Nephron progenitor cell (in vitro differentiated cells): Measurements from ENCODE around the gene UTRN.
A peak's percentile ranks its signal among the peaks of the same experiment; 100 is the strongest.

Source experiments
- DNase-seq: peaks from one replicate; pipeline ENCODE4 v3.0.0; 2021
- H3K27ac Mint-ChIP-seq: 2 replicates; pipeline ENCODE4 v1.8.0; 2021; ENCODE audit warnings: mild to moderate bottlenecking, moderate library complexity, mixed read lengths
- H3K27me3 Mint-ChIP-seq: 2 replicates; pipeline ENCODE4 v1.8.0; 2021; ENCODE audit warnings: mild to moderate bottlenecking, low read depth, mixed read lengths; ENCODE audit not compliant: poor library complexity
- H3K36me3 Mint-ChIP-seq: 2 replicates; pipeline ENCODE4 v1.8.0; 2021; ENCODE audit warnings: low read depth, mixed read lengths
- H3K4me1 Mint-ChIP-seq: 2 replicates; pipeline ENCODE4 v1.8.0; 2021; ENCODE audit warnings: mixed read lengths
- H3K4me3 Mint-ChIP-seq: 2 replicates; pipeline ENCODE4 v1.8.0; 2021; ENCODE audit warnings: mild to moderate bottlenecking, moderate library complexity, mixed read lengths
- H3K9me3 Mint-ChIP-seq: 2 replicates; pipeline ENCODE4 v1.8.0; 2021; ENCODE audit warnings: mild to moderate bottlenecking, moderate library complexity, mixed read lengths
- CTCF ChIP-seq: fragments of 200-600 bp; sonication (generic); IDR thresholded peaks from 2 replicates; pipeline ENCODE4 v1.5.0; 2021; ENCODE audit warnings: antibody characterized with exemption

The UTRN gene

GRCh38 chr6:144321839-144322591, 36.9 kb downstream of the UTRN start:
- Mint-ChIP-seq H3K4me1 (peaks cover 30% of the 10 kb centered on the region), H3K36me3 (peaks cover 24% of the 10 kb centered on the region), H3K9me3 (peaks cover 8% of the 10 kb centered on the region), H3K27ac (peak overlapping the region; percentile 53), H3K27me3 (no peaks in the 10 kb centered on the region), H3K4me3 (no peak overlapping the region)
- DNase-seq, result no peak
- TF ChIP-seq CTCF, result no peak

- Mint-ChIP-seq H3K9me3 (peaks cover 8% of the 10 kb centered on the region), H3K4me1 (peaks cover 34% of the 10 kb centered on the region), H3K27me3 (peaks cover 3% of the 10 kb centered on the region), H3K27ac (no peak overlapping the region), H3K36me3 (peaks cover 26% of the 10 kb centered on the region), H3K4me3 (no peak overlapping the region)
- TF ChIP-seq CTCF, result no peak
- no peak for DNase-seq
Measured at GRCh38 chr6:144325232-144325631, 40.1 kb downstream of the UTRN start.

- no peak for DNase-seq
- Mint-ChIP-seq H3K9me3 (peaks cover 8% of the 10 kb centered on the region), H3K36me3 (peaks cover 26% of the 10 kb centered on the region), H3K27ac (no peak overlapping the region), H3K4me1 (peaks cover 34% of the 10 kb centered on the region), H3K4me3 (no peak overlapping the region), H3K27me3 (peaks cover 3% of the 10 kb centered on the region)
- no peak for TF ChIP-seq CTCF
Measured at GRCh38 chr6:144326393-144326792, 41.3 kb downstream of the UTRN start.

GRCh38 chr6:144327081-144327480, 41.9 kb downstream of the UTRN start:
- H3K9me3 Mint-ChIP-seq, result peaks cover 8% of the 10 kb centered on the region
- H3K36me3 Mint-ChIP-seq, result peaks cover 28% of the 10 kb centered on the region
- DNase-seq, result no peak
- H3K27me3 Mint-ChIP-seq, result peaks cover 3% of the 10 kb centered on the region
- no peak overlapping the region for H3K4me3 Mint-ChIP-seq
- TF ChIP-seq CTCF, result no peak
- H3K27ac Mint-ChIP-seq, result peak overlapping the region; percentile 88
- peaks cover 36% of the 10 kb centered on the region for H3K4me1 Mint-ChIP-seq

- TF ChIP-seq CTCF, result no peak
- Mint-ChIP-seq H3K27me3 (peaks cover 3% of the 10 kb centered on the region), H3K9me3 (peaks cover 5% of the 10 kb centered on the region), H3K4me3 (no peak overlapping the region), H3K4me1 (peaks cover 33% of the 10 kb centered on the region), H3K36me3 (peaks cover 28% of the 10 kb centered on the region), H3K27ac (peak overlapping the region; percentile 28)
- no peak for DNase-seq
Measured at GRCh38 chr6:144330017-144330987, 45.2 kb downstream of the UTRN start.
